ENCODE measurements around the gene SLC4A11. TPM values are rescaled to one million over a fixed set of nuclear protein-coding genes. Genes with fewer than 3 reads are reported as not detected.

Gene SLC4A11
- total and polyA plus RNA-seq, 10 of the 15 experiments (the other 5 are each of a cell fraction or from before 2014, with no cell fraction given) = 0.07 to 2.3 (median 1.1) TPM

DNA sequence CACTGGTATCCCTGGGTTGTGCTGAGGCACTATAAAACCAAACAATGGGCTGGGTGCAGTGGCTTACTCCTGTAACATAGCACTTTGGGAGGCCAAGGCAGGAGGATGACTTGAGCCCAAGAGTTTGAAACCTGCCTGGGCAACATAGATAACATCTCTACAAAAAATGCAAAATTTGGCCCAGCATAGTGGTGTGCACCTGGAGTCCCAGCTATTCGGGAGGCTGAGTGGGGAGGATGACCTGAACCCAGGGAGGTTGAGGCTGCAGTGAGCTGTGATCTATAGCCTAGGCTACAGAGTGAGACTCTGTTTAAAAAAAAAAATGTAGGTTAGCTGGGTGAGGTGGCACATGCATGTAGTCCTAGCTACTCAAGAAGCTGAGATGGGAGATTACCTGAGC lies 7.7 kb upstream of the SLC4A11 start:
- DNase-seq (ENCODE audit: low read depth, low spot score) (no peak), FAIRE-seq (no peak)
- WGBS (ENCODE audit: insufficient coverage, insufficient replicate concordance, low lambda C conversion rate, missing lambda C conversion rate) = 23% methylated on average over 1 of the region's 1 CpG
- no peak for TF ChIP-seq ZBED1 (IDR thresholded peaks at IDR 0.05; ENCODE audit: borderline replicate concordance)
- TF ChIP-seq, protein P1, sequence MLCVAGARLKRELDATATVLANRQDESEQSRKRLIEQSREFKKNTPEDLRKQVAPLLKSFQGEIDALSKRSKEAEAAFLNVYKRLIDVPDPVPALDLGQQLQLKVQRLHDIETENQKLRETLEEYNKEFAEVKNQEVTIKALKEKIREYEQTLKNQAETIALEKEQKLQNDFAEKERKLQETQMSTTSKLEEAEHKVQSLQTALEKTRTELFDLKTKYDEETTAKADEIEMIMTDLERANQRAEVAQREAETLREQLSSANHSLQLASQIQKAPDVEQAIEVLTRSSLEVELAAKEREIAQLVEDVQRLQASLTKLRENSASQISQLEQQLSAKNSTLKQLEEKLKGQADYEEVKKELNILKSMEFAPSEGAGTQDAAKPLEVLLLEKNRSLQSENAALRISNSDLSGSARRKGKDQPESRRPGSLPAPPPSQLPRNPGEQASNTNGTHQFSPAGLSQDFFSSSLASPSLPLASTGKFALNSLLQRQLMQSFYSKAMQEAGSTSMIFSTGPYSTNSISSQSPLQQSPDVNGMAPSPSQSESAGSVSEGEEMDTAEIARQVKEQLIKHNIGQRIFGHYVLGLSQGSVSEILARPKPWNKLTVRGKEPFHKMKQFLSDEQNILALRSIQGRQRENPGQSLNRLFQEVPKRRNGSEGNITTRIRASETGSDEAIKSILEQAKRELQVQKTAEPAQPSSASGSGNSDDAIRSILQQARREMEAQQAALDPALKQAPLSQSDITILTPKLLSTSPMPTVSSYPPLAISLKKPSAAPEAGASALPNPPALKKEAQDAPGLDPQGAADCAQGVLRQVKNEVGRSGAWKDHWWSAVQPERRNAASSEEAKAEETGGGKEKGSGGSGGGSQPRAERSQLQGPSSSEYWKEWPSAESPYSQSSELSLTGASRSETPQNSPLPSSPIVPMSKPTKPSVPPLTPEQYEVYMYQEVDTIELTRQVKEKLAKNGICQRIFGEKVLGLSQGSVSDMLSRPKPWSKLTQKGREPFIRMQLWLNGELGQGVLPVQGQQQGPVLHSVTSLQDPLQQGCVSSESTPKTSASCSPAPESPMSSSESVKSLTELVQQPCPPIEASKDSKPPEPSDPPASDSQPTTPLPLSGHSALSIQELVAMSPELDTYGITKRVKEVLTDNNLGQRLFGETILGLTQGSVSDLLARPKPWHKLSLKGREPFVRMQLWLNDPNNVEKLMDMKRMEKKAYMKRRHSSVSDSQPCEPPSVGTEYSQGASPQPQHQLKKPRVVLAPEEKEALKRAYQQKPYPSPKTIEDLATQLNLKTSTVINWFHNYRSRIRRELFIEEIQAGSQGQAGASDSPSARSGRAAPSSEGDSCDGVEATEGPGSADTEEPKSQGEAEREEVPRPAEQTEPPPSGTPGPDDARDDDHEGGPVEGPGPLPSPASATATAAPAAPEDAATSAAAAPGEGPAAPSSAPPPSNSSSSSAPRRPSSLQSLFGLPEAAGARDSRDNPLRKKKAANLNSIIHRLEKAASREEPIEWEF (IDR thresholded peaks at IDR 0.05; ENCODE audit: insufficient replicate concordance, low read depth, low read length) = no peak
- TF ChIP-seq RAD21 (IDR thresholded peaks at IDR 0.05; ENCODE audit: insufficient read depth, low read depth, low read length) = no peak
- TF ChIP-seq IKZF2 (IDR thresholded peaks at IDR 0.05) = no peak
- TF ChIP-seq NBN (IDR thresholded peaks at IDR 0.05) = no peak
- TF ChIP-seq CREM (IDR thresholded peaks at IDR 0.05; ENCODE audit: low read depth) = no peak
- TF ChIP-seq, protein P2, sequence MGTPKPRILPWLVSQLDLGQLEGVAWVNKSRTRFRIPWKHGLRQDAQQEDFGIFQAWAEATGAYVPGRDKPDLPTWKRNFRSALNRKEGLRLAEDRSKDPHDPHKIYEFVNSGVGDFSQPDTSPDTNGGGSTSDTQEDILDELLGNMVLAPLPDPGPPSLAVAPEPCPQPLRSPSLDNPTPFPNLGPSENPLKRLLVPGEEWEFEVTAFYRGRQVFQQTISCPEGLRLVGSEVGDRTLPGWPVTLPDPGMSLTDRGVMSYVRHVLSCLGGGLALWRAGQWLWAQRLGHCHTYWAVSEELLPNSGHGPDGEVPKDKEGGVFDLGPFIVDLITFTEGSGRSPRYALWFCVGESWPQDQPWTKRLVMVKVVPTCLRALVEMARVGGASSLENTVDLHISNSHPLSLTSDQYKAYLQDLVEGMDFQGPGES (IDR thresholded peaks at IDR 0.05) = no peak
- TF ChIP-seq, protein P3, sequence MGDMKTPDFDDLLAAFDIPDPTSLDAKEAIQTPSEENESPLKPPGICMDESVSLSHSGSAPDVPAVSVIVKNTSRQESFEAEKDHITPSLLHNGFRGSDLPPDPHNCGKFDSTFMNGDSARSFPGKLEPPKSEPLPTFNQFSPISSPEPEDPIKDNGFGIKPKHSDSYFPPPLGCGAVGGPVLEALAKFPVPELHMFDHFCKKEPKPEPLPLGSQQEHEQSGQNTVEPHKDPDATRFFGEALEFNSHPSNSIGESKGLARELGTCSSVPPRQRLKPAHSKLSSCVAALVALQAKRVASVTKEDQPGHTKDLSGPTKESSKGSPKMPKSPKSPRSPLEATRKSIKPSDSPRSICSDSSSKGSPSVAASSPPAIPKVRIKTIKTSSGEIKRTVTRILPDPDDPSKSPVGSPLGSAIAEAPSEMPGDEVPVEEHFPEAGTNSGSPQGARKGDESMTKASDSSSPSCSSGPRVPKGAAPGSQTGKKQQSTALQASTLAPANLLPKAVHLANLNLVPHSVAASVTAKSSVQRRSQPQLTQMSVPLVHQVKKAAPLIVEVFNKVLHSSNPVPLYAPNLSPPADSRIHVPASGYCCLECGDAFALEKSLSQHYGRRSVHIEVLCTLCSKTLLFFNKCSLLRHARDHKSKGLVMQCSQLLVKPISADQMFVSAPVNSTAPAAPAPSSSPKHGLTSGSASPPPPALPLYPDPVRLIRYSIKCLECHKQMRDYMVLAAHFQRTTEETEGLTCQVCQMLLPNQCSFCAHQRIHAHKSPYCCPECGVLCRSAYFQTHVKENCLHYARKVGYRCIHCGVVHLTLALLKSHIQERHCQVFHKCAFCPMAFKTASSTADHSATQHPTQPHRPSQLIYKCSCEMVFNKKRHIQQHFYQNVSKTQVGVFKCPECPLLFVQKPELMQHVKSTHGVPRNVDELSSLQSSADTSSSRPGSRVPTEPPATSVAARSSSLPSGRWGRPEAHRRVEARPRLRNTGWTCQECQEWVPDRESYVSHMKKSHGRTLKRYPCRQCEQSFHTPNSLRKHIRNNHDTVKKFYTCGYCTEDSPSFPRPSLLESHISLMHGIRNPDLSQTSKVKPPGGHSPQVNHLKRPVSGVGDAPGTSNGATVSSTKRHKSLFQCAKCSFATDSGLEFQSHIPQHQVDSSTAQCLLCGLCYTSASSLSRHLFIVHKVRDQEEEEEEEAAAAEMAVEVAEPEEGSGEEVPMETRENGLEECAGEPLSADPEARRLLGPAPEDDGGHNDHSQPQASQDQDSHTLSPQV (IDR thresholded peaks at IDR 0.05) = no peak
- TF ChIP-seq ESRRA (IDR thresholded peaks at IDR 0.05; ENCODE audit: low read length) = no peak
- no peak for TF ChIP-seq HDGF (IDR thresholded peaks at IDR 0.05)
- no peak for TF ChIP-seq TCF3 (IDR thresholded peaks at IDR 0.05; ENCODE audit: borderline replicate concordance, insufficient read depth, low read depth, low read length)
- TF ChIP-seq NFYB (IDR thresholded peaks at IDR 0.05; ENCODE audit: insufficient read depth, low read depth, low read length) = no peak
- TF ChIP-seq BCL11A (IDR thresholded peaks at IDR 0.05; ENCODE audit: low read depth, low read length) = no peak

More for the DNA sequence above, 7.7 kb upstream of the SLC4A11 start:
- no peaks in the 10 kb centered on the region for H4K20me1 ChIP-seq (ENCODE audit: control insufficient read depth, insufficient read depth)
- no peak overlapping the region for H3K4me2 ChIP-seq (ENCODE audit: control insufficient read depth, insufficient read depth)
- ChIA-PET SMC1A (ENCODE audit: uncharacterized antibody, unreplicated experiment) (no interaction called here), POLR2A (no interaction called here), RAD21 (ENCODE audit: unreplicated experiment) (interaction anchor here (0.6 kb wide), 1 partner anchor 16 kb away, joined by 3 read pairs; no protein-coding TSS in a partner anchor), CTCF (no interaction called here)
- no peak overlapping the region for H3K4me3 ChIP-seq
- peaks cover 4 to 9% of the 10 kb centered on the region in 2 experiments; a peak in 3 of 4 replicates for H3K27me3 ChIP-seq (replicated peaks in 1 of 2; ENCODE audit: control insufficient read depth in 2 of 2, insufficient read depth in 2 of 2, low read length in 1 of 2)
- no peaks in the 10 kb centered on the region; the same call in none of the 2 replicates for H3K4me1 ChIP-seq (ENCODE audit: control insufficient read depth, insufficient read depth, low read length)
- H3K36me3 ChIP-seq (ENCODE audit: control insufficient read depth in 2 of 2, insufficient read depth in 2 of 2, low read length in 1 of 2) = no peaks in the 10 kb centered on the region
- intact Hi-C loops (cut with micrococcal nuclease; ENCODE audit: unreplicated experiment) (no loop called here), in situ Hi-C loops (cut with MboI) (no loop called here)
- no peaks in the 10 kb centered on the region for H3K79me2 ChIP-seq (ENCODE audit: control insufficient read depth, insufficient read depth, low read length)
- H2AFZ ChIP-seq (ENCODE audit: control insufficient read depth, low read depth, low read length) = no peak overlapping the region
- BruUV-seq (replicated peaks) = no TSS peak
- no peaks in the 10 kb centered on the region for H3K9me3 ChIP-seq (replicated peaks; ENCODE audit: control insufficient read depth, insufficient read depth, low read length)
- no peak overlapping the region for H3K9ac ChIP-seq (ENCODE audit: control insufficient read depth, insufficient read depth, low read length)
- no peak overlapping the region for H3K27ac ChIP-seq (ENCODE audit: control insufficient read depth, insufficient read depth)
- no peak for ATAC-seq

All from GM12878 (cell line).